ENCODE data around the gene KRTAP4-7. TPM values are rescaled to one million over a fixed set of nuclear protein-coding genes. Genes with fewer than 3 reads are reported as not detected.
"Not testable (repeated sequence)": the region's sequence is repeated elsewhere in the genome, so short reads cannot be mapped to it uniquely, and the experiment has no call there.

The KRTAP4-7 gene
- total RNA-seq, 1 experiment from 2014 or later: not detected

DNA sequence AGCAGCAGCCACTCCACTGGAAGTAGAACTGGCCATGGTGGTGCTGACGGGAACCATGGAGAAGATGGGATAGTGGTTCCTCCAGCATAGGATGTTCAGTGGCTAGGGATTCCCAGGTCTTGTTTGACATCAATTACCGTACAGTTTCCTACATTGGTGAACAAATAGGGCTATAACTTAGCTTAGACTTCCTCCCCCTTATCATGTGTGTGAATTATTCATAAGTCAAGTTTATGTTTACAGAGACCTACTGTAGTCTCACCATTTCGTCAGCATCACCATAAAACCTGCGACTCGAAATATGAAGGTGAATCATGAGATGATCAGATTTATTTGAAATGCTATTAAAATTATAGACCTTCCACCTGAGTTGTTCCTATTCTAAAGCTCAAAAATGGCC lies 25.2 kb upstream of the KRTAP4-7 start:
- H3T11ph ChIP-seq (ENCODE audit: low read length): no peak overlapping the region
- Mint-ChIP-seq H3K9me3 (peaks cover 0 to under 1% of the 10 kb centered on the region in 2 experiments; a peak in 1 of 5 replicates), H3K27ac (no peak overlapping the region; a peak in 1 of 7 replicates), H3K36me3 (ENCODE audit: insufficient read depth in 1 of 3, low read depth in 3 of 3) (no peaks in the 10 kb centered on the region; a peak in 1 of 7 replicates), H3K4me3 (no peak overlapping the region), H3K27me3 (ENCODE audit: low read depth) (no peaks in the 10 kb centered on the region), H3K4me1 (peaks cover 4 to 7% of the 10 kb centered on the region in 2 experiments)
- no peak overlapping the region for H3K23ac ChIP-seq (ENCODE audit: insufficient read length, low read depth, low read length)
- no peak overlapping the region for H2BK15ac ChIP-seq (ENCODE audit: low read depth, low read length)
- H2AFZ ChIP-seq (ENCODE audit: low read length): no peak overlapping the region
- no peak overlapping the region for H3K4ac ChIP-seq (ENCODE audit: low read depth, low read length)
- H3K4me2 ChIP-seq (ENCODE audit: insufficient read depth, insufficient read length, low read length): no peak overlapping the region
- H2BK120ac ChIP-seq (ENCODE audit: low read depth, low read length, poor library complexity, severe bottlenecking): no peak overlapping the region
- no peak overlapping the region for H3K56ac ChIP-seq (ENCODE audit: insufficient read length, low read depth, low read length)
- H4K91ac ChIP-seq (ENCODE audit: insufficient read length, low read depth, low read length): no peak overlapping the region
- no peaks in the 10 kb centered on the region for H3K4me1 ChIP-seq (ENCODE audit: insufficient read depth, low read length)
- no peak for DNase-seq
- WGBS (ENCODE audit: extremely low coverage, insufficient read length, low lambda C conversion rate): no CpG with 5 or more reads among the region's 5 CpGs
- no peaks in the 10 kb centered on the region for H3K79me2 ChIP-seq (ENCODE audit: insufficient read depth, low read length)
- H3K9me3 ChIP-seq (ENCODE audit: control insufficient read depth, low read depth, low read length): no peaks in the 10 kb centered on the region
- no peak overlapping the region for H2BK5ac ChIP-seq (ENCODE audit: insufficient read length, low read length)
- no peak overlapping the region for H3K14ac ChIP-seq (ENCODE audit: insufficient read depth, low read length)
- H3K27ac ChIP-seq (ENCODE audit: insufficient read length, low read depth, low read length): no peak overlapping the region
- H4K20me1 ChIP-seq (ENCODE audit: control insufficient read depth, insufficient read depth, insufficient read length): no peaks in the 10 kb centered on the region
- no peak overlapping the region for H2BK20ac ChIP-seq (ENCODE audit: low read depth, low read length, poor library complexity, severe bottlenecking)
- H2BK12ac ChIP-seq (ENCODE audit: insufficient read length, low read depth, low read length): no peak overlapping the region
- H4K5ac ChIP-seq (ENCODE audit: insufficient read length, low read depth, low read length): no peak overlapping the region
- no peak overlapping the region for H4K8ac ChIP-seq (replicated peaks; ENCODE audit: insufficient read length, low read depth, low read length)
- TF ChIP-seq, protein P1, sequence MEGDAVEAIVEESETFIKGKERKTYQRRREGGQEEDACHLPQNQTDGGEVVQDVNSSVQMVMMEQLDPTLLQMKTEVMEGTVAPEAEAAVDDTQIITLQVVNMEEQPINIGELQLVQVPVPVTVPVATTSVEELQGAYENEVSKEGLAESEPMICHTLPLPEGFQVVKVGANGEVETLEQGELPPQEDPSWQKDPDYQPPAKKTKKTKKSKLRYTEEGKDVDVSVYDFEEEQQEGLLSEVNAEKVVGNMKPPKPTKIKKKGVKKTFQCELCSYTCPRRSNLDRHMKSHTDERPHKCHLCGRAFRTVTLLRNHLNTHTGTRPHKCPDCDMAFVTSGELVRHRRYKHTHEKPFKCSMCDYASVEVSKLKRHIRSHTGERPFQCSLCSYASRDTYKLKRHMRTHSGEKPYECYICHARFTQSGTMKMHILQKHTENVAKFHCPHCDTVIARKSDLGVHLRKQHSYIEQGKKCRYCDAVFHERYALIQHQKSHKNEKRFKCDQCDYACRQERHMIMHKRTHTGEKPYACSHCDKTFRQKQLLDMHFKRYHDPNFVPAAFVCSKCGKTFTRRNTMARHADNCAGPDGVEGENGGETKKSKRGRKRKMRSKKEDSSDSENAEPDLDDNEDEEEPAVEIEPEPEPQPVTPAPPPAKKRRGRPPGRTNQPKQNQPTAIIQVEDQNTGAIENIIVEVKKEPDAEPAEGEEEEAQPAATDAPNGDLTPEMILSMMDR (conservative IDR thresholded peaks at IDR 0.05): no peak
- H2AK5ac ChIP-seq (ENCODE audit: insufficient read length, low read length): no peak overlapping the region
- H3K23me2 ChIP-seq (ENCODE audit: insufficient read length, low read depth, low read length, poor library complexity, severe bottlenecking): no peaks in the 10 kb centered on the region
- no peaks in the 10 kb centered on the region for H3K79me1 ChIP-seq (ENCODE audit: insufficient read depth, low read depth, low read length, poor library complexity, severe bottlenecking)
- H3K9ac ChIP-seq (ENCODE audit: extremely low read depth, insufficient read length, low read length): no peak overlapping the region
- no peaks in the 10 kb centered on the region for H3K27me3 ChIP-seq (ENCODE audit: insufficient read depth, low read length)
- H3K18ac ChIP-seq (ENCODE audit: insufficient read length, low read depth, low read length): no peak overlapping the region

DNA sequence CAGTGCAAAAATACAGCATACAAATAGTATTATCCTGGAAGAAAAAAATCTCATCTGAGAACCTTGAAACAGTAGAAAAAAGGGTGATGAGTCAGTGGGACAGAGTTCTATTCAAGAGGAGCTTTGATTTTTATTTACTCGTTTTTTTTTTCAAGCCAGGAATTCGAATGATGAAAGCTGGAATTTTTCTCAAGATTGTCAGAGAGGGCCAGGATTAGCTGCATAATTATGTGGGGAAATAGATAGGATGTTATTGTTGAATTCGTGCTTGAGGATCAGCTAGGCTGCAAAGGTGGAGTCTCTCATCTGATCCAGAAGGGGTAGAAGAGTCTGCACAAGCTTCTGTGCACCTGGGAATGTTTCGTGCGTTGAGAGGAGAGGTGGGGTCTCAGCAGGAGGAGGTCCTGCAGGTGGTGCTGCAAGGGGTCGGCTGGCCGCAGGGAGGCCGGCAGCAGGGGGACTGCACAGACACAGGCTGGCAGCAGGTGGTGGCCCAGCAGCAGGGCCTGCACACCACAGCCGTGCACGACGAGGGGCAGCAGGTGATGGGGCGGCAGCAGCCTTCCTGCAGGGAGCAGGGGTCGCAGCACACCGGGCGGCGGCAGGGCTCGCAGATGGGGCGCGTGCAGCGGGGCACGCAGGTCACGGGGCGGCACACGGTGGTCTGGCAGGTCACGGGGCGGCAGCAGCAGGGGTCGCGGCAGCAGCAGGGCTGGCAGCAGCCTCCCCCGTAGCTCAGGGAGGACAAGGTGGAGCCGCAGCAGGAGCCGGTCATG lies 24.5 kb upstream of the KRTAP4-7 start:
- not testable (repeated sequence) for H2BK5ac ChIP-seq (ENCODE audit: insufficient read length, low read length); H3K9me3 ChIP-seq (ENCODE audit: control insufficient read depth, low read depth, low read length); H2AK5ac ChIP-seq (ENCODE audit: insufficient read length, low read length); H3K79me1 ChIP-seq (ENCODE audit: insufficient read depth, low read depth, low read length, poor library complexity, severe bottlenecking); H3K27ac Mint-ChIP-seq; H3K14ac ChIP-seq (ENCODE audit: insufficient read depth, low read length); H4K91ac ChIP-seq (ENCODE audit: insufficient read length, low read depth, low read length); H3K4me1 ChIP-seq (ENCODE audit: insufficient read depth, low read length); H2AFZ ChIP-seq (ENCODE audit: low read length); H3T11ph ChIP-seq (ENCODE audit: low read length); H4K5ac ChIP-seq (ENCODE audit: insufficient read length, low read depth, low read length); H3K79me2 ChIP-seq (ENCODE audit: insufficient read depth, low read length); H3K23ac ChIP-seq (ENCODE audit: insufficient read length, low read depth, low read length); H3K27ac ChIP-seq (ENCODE audit: insufficient read length, low read depth, low read length); H3K9ac ChIP-seq (ENCODE audit: extremely low read depth, insufficient read length, low read length); H3K4me3 Mint-ChIP-seq; H2BK15ac ChIP-seq (ENCODE audit: low read depth, low read length); H3K36me3 Mint-ChIP-seq (ENCODE audit: insufficient read depth in 1 of 3, low read depth in 3 of 3); H3K27me3 Mint-ChIP-seq (ENCODE audit: low read depth); H2BK12ac ChIP-seq (ENCODE audit: insufficient read length, low read depth, low read length); H4K20me1 ChIP-seq (ENCODE audit: control insufficient read depth, insufficient read depth, insufficient read length); H3K4me2 ChIP-seq (ENCODE audit: insufficient read depth, insufficient read length, low read length); H3K4me1 Mint-ChIP-seq; H2BK120ac ChIP-seq (ENCODE audit: low read depth, low read length, poor library complexity, severe bottlenecking); H3K18ac ChIP-seq (ENCODE audit: insufficient read length, low read depth, low read length); H3K9me3 Mint-ChIP-seq; H3K27me3 ChIP-seq (ENCODE audit: insufficient read depth, low read length); H3K56ac ChIP-seq (ENCODE audit: insufficient read length, low read depth, low read length); H4K8ac ChIP-seq (replicated peaks; ENCODE audit: insufficient read length, low read depth, low read length); H3K4ac ChIP-seq (ENCODE audit: low read depth, low read length); H3K23me2 ChIP-seq (ENCODE audit: insufficient read length, low read depth, low read length, poor library complexity, severe bottlenecking)
- no CpG with 5 or more reads among the region's 31 CpGs for WGBS (ENCODE audit: extremely low coverage, insufficient read length, low lambda C conversion rate)
- H2BK20ac ChIP-seq (ENCODE audit: low read depth, low read length, poor library complexity, severe bottlenecking): peak overlapping the region; percentile 26
- DNase-seq: peak; percentile 48
